Activated CD4-positive, alpha-beta T cell treated with anti-CD3 and anti-CD28 coated beads, Interleukin-2, amount 50 U/mL, for 1 hour (primary cell): Measurements from ENCODE around the gene FAT1.
"Not testable (repeated sequence)": the region's sequence is repeated elsewhere in the genome, so short reads cannot be mapped to it uniquely, and the experiment has no call there.

Experiments used
- DNase-seq: peaks from one replicate; pipeline ENCODE4 v3.0.0-alpha.2; 2020

The FAT1 gene, protein sequence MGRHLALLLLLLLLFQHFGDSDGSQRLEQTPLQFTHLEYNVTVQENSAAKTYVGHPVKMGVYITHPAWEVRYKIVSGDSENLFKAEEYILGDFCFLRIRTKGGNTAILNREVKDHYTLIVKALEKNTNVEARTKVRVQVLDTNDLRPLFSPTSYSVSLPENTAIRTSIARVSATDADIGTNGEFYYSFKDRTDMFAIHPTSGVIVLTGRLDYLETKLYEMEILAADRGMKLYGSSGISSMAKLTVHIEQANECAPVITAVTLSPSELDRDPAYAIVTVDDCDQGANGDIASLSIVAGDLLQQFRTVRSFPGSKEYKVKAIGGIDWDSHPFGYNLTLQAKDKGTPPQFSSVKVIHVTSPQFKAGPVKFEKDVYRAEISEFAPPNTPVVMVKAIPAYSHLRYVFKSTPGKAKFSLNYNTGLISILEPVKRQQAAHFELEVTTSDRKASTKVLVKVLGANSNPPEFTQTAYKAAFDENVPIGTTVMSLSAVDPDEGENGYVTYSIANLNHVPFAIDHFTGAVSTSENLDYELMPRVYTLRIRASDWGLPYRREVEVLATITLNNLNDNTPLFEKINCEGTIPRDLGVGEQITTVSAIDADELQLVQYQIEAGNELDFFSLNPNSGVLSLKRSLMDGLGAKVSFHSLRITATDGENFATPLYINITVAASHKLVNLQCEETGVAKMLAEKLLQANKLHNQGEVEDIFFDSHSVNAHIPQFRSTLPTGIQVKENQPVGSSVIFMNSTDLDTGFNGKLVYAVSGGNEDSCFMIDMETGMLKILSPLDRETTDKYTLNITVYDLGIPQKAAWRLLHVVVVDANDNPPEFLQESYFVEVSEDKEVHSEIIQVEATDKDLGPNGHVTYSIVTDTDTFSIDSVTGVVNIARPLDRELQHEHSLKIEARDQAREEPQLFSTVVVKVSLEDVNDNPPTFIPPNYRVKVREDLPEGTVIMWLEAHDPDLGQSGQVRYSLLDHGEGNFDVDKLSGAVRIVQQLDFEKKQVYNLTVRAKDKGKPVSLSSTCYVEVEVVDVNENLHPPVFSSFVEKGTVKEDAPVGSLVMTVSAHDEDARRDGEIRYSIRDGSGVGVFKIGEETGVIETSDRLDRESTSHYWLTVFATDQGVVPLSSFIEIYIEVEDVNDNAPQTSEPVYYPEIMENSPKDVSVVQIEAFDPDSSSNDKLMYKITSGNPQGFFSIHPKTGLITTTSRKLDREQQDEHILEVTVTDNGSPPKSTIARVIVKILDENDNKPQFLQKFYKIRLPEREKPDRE (N-terminal part only)

DNA sequence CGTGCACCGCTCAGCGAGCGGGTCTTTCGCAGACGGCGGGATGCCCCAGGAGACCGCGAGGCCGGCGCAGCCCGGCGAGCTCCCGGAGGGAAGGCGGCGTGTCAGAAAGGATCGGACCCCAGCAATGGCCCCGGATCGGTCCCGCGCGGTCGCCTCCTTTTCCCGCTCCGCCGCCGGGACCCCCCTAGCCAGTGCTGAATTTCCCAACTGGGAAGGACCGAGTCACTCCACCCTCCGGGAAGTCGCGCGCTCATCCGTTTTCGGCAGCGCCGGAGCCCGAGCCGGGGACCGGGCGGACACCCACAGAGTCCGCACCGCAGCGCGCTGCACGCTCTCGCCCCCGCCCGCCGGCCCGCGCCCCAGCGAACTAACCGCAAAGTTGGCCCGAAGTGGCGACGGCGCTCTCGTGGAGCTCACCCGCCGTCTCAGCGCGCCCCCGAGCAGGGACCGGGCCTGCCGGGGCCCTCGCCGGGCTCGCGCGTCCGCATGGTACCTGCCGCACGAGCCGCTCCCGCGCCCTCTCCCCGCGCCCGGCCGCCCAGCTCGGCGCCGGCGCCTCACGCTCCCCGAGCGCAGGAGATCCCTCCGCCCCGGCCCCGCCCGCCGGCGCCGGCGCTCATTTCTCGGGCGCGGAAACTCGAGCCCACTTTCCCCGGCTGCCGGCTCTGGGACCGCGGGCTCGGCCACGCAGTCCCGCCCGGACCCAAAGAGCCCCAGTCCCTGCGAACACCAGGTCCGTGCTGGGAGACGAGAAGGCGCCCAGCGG is at the start of gene FAT1:
TSS of gene FAT1 (minus strand) at position 565 of the 766 bp plus-strand sequence. CDS start 14,029 bp downstream, outside the sequence.
- no peak for DNase-seq

DNA sequence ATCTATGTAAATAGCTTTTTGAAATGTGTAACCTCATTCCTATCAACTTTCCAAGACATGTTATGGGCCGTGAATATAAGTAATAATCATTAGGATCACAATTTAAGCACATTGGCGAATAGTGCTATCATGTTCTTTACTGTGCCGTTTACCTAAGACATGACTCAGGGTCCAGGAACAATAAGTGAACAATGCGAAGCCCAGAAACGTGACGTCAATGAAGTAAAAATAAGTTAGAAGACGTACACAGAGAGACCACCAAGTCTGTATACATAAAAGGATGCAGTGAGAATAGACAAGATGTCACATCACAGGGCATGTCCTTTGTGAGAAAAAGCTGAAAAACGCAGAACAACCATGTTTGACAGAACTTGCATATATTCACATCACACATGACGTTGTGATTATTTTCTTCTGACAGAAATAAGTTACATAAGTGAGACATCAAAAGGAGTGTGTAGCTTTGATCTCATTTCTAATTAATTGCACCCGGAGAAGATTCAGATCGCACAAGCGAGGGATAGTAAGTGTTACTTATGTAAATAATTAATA is 49.4 kb upstream of the FAT1 start:
- DNase-seq, result no peak

DNA sequence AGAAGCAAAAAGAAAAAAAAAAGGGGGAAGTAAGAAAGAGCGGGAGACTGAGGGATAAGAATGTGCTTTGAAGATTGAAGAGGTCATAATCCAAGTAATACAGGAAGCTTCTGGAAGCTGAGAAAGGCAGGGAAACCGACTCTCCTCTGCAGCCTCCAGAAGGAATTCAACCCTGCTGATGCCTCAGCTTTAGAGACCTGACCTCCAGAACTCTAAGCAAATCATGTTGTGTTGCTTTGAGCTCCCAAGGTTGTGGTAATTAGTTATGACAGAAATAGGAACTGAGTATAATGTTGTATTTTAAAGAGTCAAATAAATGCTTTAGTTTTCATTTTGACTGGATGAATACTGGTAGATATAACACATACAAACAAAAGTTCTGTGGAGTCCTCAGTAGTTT is 48.0 kb upstream of the FAT1 start:
- no peak for DNase-seq

DNA sequence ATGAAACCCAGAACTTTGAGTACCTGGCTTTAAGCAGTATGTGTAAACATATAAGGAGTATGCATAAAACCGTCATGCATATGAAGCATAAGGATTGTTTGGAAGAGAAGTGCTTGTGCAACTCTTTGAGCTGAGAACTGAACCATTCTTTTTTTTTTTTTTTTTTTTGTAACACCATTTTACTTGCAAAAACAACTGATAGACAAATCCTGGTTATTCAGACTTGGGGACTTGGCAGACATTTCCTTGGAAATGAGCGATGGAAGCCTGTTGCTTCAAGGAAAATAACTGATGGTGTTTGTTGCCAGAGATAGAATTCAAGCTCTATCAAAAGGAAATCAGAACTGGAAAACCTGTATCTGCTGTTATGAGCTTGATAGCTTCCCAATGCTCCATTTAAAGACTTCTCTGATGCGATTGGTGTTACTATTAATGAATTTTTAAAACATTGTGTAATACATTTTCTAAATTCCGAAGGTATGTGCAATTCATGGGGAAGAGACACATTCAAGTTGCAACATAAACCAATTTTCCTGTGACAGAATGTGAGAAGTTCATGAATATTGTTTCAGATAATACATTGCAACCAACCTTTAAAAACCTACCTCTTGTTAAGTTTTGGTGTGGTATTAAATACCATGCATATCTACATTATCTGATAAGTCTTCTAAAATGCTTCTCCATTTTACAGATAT is 47.0 kb upstream of the FAT1 start:
- no peak for DNase-seq

DNA sequence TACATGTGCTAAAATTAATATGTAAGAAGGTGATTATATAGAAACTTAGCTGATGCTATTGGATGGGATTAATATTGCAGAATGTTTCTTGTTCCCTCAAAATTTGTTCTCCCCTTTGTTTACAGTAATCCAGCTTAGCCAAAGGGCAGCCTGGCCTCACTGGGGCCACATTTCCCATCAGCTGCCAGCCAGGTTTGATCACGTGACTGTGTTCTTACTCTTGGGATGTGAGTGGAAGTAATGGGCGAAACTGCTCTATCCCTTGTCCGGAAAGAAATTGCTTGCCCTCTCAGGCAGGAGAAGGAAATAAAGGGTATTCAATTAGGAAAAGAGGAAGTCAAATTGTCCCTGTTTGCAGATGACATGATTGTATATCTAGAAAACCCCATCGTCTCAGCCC is 44.1 kb upstream of the FAT1 start:
- DNase-seq, result no peak

DNA sequence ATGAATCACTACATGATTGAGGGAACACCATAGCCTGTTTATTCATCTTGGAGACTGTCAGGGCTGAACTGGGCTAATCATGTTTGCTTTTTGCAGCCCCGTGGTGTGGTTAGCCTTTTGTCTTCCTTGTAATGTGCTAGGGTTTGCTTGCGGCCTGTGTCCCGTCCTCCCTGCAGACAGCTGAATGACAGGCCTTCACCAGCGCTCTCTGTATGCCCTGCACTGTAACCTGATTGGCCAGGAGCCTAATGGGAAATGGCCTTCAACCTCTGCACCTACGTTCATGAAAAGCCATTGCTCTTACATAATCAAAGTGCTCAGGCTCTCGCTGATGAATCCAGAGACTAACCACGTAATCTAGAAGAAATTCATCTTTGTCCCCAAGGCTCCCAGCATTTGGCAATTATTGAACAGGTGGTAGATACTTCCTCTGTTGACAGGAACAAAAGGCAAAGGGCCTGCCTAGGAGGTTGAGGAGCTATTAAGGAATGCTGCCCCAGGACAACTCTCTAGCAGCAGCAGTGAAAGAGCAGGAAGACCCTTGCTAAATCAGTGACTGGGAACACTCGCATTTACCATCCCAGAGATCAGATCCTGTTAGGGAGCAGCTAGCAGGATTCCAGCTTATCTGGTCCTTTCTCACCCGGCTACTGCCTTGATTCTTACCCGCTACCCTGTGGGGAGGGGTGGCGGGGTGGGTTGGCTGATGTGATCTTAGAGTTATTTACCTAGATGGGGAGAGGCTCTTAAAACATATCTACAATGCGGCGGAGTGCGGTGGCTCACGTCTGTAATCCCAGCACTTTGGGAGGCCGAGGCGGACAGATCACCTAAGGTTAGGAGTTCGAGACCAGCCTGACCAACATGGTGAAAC is 42.3 kb upstream of the FAT1 start:
- DNase-seq, result no peak

DNA sequence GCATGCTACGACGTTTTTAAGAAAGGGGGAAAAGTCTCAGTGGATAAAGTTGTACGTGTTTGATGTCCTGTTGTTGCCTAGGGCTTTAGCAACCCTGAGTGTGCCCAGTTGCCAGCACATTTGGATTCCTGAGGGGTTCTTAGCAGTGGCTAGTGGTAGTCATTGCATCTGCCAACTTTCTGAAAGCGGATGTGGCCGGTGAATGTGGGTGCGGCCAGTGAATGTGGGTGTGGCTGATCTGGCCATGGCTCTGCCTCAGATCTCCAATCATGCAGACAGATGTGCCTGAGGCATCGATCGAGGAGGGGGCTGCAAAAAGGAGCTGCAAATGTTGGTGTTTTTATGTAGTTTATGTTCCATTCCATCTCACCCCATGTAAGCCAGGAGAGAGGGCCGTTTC is 41.5 kb upstream of the FAT1 start:
- DNase-seq, result no peak

DNA sequence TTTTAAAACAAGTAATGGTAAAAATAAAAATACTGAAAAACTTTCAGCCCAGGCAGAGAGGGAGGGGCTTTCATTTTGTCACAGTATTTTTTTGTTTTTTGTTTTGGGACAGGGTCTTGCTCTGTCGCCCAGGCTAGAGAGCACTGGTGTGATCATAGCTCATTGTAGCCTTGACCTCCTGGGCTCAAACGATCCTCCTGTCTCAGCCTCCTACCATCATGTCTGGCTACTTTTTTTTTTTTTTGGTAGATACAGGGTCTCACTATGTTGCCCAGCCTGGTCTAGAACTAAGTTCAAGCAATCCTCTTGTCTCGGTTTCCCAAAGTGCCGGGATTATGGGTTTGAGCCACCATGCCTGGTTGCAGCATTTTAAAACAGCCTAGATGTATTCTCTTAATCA is 40.8 kb upstream of the FAT1 start:
- no peak for DNase-seq

DNA sequence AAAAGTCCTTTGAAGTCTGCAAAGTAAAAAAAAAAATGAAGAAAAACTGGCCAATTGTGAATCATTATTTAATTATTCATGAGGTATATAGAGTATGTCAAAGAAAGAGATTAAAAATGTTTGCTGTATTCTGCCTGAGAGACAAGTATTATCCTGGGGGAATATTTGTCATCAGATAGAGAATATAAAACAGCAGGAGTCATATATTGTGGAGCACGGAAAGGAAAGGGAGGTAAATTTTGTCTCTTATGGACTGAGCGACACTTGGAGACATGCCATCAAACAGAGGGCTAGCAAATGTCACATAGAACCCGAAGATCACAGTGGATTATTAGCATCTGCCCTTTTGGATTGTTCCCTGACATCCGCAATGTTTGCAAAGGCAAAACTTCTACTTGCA is 39.2 kb upstream of the FAT1 start:
- DNase-seq, result no peak

DNA sequence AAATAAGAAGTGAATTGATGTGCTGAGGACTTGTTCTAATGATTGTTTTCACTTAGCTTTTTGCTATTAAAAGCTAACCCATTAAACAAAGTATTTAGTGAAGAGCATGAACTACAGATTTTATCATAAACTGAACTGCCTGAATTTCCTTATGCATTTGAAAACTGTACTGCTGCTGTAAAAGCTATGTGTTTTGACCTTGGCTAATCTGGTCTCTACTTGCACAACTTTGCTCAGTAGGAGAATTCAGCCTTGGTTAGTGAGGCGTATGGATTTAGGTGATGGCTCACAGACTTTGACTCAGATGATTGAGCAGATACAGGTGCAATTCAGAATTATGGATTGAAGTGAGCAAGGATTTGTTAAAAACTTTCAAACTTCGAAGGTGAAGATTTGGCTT is 38.7 kb upstream of the FAT1 start:
- no peak for DNase-seq

DNA sequence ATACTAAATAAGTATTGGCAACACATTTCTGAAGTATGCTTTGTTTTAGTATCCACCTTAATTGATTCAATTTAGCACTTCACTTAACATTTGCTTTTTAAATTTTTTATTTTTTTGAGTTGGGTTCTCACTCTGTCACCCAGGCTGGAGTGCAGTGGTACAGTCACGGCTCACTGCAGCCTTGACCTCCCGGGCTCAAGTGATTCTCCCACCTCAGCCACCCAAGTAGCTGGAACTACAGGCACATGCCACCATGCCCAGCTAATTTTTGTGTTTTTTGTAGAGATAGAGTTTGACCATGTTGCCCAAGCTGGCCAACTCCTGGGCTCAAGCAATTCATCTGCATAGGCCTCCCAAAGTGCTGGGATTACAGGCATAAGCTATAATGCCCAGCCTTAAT is 38.3 kb upstream of the FAT1 start:
- not testable (repeated sequence) for DNase-seq

DNA sequence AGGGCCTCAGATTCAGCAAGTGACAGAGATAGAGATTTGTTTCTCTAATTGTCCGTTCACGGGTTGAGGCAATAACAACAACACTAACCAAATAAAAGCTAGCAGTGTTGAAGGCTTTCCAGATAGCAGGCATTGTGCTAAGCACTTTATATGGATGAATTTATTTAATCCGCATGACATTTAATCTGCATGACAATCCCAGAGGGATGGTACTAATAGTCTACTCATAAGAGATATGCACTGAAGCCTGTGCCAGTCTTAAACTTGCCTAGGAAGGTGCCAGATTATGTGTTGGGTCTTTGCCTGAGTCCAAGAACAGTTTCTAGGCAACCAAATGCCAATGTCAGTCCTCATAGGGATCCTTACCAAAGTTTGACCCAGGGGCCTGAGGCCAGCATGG is 37.7 kb upstream of the FAT1 start:
- DNase-seq, result no peak

DNA sequence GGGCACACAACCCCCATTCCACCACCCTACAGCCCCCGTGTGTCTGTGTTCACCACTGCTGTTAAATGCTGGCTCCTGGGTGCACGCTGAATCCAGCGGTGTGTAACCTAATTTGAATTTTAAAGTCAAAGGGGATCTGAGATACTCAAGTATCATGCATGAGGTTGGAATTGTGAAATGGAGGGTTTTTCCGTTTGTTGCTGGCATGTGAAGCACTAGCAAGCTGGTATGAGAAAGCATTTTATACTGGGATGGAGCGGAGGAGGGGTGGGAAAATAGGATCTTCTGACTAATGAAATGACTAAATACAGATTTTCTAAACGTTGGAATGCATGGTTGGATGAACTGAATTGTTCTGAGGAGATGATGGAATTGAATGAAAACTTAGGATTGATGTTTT is 36.9 kb upstream of the FAT1 start:
- DNase-seq, result no peak

DNA sequence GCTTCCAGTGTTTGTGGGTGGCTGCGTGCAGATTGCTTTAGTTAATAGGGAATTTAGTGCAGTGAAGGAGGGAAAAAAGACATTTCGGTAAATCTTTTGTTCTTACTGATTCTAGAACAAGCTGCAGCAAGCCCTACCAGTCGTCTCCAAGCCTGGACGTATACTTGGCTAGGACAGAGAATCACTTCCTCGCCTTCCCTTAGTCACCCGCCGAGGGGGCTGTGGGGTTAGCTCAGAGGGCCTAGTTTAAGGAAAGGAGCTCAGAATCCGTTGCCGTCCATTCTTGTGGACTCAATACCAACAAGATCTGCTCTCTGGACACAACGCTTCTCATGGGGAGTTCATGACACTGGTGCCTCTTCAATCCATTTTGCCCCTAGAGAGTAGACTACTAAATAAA is 36.3 kb upstream of the FAT1 start:
- DNase-seq, result no peak

DNA sequence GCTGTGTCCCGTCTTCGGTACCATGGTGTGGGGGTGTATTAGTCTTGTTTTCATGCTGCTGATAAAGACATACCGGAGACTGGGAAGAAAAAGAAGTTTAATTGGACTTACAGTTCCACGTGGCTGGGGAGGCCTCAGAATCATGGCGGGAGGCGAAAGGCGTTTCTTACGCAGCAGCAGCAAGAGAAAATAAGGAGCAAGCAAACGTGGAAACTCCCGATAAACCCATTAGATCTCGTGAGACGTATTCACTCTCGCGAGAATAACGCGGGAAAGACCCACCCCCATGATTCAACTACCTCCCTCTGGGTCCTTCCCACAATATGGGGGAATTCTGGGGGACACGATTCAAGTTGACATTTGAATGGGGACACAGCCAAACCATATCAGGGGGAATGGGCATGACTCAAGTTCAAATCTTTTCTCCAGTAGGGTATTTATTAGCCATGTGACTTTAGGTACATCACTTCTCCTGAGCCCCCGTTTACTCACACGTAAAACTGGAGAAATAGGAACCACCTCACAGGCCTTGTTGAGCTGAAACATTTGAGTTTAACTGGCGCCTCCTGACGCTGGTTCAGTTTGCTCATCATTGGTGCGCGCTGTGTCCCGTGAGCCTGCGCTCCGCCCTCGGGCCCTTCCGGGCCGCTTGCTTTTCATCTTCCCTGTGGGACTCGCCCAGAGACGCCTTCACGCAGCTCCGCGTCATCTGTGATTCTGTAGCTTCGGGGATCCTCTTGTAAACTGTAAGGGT is 35.5 kb upstream of the FAT1 start:
- DNase-seq, result no peak

DNA sequence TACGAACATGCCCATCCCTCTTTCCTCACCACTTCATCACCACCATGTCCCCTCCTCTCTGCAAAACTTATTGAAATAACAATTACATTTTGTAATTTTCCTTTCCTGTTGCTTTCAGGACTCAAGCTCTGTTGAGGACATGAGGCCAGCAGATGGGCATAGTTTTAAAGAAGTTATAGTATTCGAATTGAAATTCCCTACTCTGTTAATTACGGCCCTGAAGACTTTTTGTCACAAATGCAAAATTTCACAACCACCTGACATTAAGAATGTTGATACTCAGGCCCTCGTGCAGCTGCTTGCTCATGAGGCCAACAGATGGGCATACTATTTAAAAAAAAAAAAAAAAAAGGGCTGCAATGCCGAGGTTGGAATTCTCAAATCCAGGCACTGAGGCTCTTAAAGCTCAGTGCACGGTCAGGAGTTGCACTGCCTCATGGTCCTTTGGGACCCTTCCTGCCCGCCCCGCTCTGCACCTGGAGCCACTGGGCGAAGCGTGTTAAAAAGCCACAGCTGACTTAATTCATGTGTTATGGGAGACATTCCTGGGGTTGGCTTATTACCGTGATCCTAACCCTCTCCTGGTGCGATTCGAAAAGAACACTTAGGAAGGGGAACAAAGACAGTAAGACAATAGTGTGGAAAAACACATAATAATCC is 34.2 kb upstream of the FAT1 start:
- DNase-seq, result no peak

DNA sequence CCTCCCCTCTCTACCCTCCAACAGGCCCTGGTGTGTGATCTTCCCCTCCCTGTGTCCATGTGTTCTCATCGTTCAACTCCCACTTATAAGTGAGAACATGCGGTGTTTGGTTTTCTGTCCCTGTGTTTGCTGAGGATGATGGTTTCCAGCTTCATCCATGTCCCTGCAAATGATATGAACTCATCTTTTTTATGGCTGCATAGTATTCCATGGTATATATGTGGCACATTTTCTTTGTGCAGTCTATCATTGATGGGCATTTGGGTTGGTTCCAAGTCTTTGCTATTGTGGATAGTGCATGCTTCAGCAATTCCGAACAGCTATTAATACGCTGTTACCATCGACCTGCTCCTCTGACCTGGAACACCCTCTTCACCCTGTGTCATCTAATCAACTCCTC is 32.9 kb upstream of the FAT1 start:
- not testable (repeated sequence) for DNase-seq

DNA sequence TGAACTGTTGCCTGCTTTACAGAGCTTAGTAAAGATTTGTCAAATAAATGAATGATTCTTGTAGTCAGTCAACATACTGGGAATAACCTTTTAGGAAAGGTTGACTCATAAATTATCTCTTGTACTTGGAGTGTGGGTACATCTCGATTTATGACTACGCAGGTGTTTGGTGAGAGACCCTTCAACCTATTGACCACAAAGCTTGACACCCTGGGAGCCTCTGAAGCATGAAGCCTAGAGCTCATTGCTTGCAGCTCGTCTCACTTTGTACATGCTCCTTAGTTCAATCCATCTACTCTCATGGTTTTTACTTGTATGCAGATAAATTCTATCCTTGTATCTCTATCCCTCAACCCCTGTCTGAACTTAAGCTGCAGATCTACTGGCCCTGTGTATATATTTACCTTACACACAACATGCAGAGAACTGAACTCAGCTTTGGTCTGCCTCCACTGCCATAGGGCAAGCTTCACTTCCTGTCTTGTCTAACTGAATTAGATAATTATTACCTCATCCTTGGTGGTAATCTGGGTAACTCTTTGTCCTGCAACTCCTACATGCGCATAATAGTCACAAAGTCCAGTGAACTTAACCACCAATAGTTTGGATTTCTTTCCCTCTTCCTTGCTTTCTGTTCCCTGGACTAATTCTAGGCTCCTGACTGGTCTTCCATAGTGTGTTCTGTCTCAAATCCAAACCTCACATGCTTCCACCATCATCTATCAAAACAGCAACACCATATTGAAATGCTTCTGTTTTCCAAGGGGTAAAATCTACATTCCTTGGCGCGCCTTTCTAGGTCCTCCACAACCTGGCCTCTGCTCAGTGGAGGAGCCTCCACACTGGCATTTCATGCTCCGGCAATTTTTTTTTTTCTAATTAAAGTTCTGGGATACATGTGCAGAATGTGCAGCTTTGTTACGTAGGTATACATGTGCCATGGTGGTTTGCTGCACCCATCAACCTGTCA is 32.2 kb upstream of the FAT1 start:
- DNase-seq, result no peak
